H1 (cell line): Measurements from ENCODE around the gene DPF1. TPM values are rescaled to one million over a fixed set of nuclear protein-coding genes. Genes with fewer than 3 reads are reported as not detected.

ENCODE experiments used
- CTCF ChIA-PET: fragments of 300-600 bp; sonication (Branson Sonifier 250); formaldehyde crosslinking; loops from one replicate; lab custom pipeline; 2021; ENCODE audit not compliant: partially characterized antibody; lab: Charles Lee
- POLR2A ChIA-PET: fragments of 300-600 bp; sonication (Branson Sonifier 250); formaldehyde crosslinking; loops from one replicate; lab custom pipeline; 2021; ENCODE audit warnings: inconsistent platforms; ENCODE audit not compliant: partially characterized antibody; lab: Charles Lee
- DNase-seq, 2 experiments: peaks; one replicate each; pipeline versions ENCODE4 v3.0.0 to v3.0.0-alpha.2; 2010 to 2022; ENCODE audit warnings: low spot score in 2 of 2, low read depth in 1 of 2, mixed read lengths in 1 of 2
- FAIRE-seq: peaks from 2 replicates; lab custom pipeline; 2011; peaks lifted over from hg19 to GRCh38; lab: Jason Lieb, UNC
- H2AFZ ChIP-seq: 2 replicates; pipeline ENCODE4 v1.8.1; 2012; ENCODE audit warnings: low read length, inconsistent platforms
- H2AK5ac ChIP-seq: 2 replicates; pipeline ENCODE4 v1.6.1; 2013; ENCODE audit warnings: low read depth, low read length
- H2BK120ac ChIP-seq: replicated peaks from 2 replicates; pipeline ENCODE3; 2013; ENCODE audit warnings: low read depth, low read length, inconsistent platforms
- H2BK12ac ChIP-seq: 2 replicates; pipeline ENCODE4 v1.6.1; 2013; ENCODE audit warnings: low read depth, low read length
- H2BK15ac ChIP-seq: 2 replicates; pipeline ENCODE4 v1.6.1; 2013; ENCODE audit warnings: low read length
- H2BK20ac ChIP-seq: 2 replicates; pipeline ENCODE4 v1.6.1; 2013; ENCODE audit warnings: low read length
- H2BK5ac ChIP-seq: 2 replicates; pipeline ENCODE4 v1.6.1; 2013; ENCODE audit warnings: low read depth, low read length
- H3K14ac ChIP-seq: 2 replicates; pipeline ENCODE4 v1.6.1; 2013; ENCODE audit warnings: inconsistent platforms; ENCODE audit not compliant: insufficient read length
- H3K18ac ChIP-seq: 2 replicates; pipeline ENCODE4 v1.6.1; 2013; ENCODE audit warnings: low read length; ENCODE audit errors: extremely low read depth
- H3K23ac ChIP-seq: 2 replicates; pipeline ENCODE4 v1.6.1; 2013; ENCODE audit warnings: inconsistent platforms; ENCODE audit not compliant: insufficient read length
- H3K23me2 ChIP-seq: 2 replicates; pipeline ENCODE4 v1.6.1; 2013; ENCODE audit warnings: low read depth, low read length
- H3K27ac ChIP-seq: 2 replicates; pipeline ENCODE4 v1.6.1; 2011; ENCODE audit warnings: low read depth, low read length, inconsistent platforms
- H3K27me3 ChIP-seq, 4 experiments: replicated peaks in 1 of 4; 1 replicate in 1 of 4; 2 replicates in 3 of 4; pipeline versions ENCODE4 v1.6.1 to v1.8.1; 2011 to 2013; ENCODE audit warnings: low read length in 3 of 4, mild to moderate bottlenecking in 3 of 4, inconsistent platforms in 2 of 4, mixed read lengths in 2 of 4, moderate library complexity in 1 of 4; ENCODE audit not compliant: control insufficient read depth in 3 of 4, insufficient read depth in 3 of 4; ENCODE audit errors: extremely low read depth in 1 of 4
- H3K36me3 ChIP-seq, 4 experiments: 2 replicates each; pipeline versions ENCODE4 v1.6.1 to v1.8.1; 2011 to 2013; ENCODE audit warnings: mild to moderate bottlenecking in 4 of 4, low read length in 3 of 4, moderate library complexity in 2 of 4, control low read depth in 1 of 4, inconsistent platforms in 1 of 4; ENCODE audit not compliant: insufficient read depth in 4 of 4, control insufficient read depth in 2 of 4
- H3K4ac ChIP-seq: replicated peaks from 2 replicates; pipeline ENCODE3; 2013; ENCODE audit warnings: low read length, low read depth, mixed read lengths, inconsistent platforms; ENCODE audit not compliant: insufficient read length
- H3K4me1 ChIP-seq, 4 experiments: replicated peaks in 1 of 4; 1 replicate in 1 of 4; 2 replicates in 3 of 4; pipeline versions ENCODE4 v1.6.1 to v1.8.1; 2011 to 2013; ENCODE audit warnings: low read length in 3 of 4, inconsistent platforms in 2 of 4, mixed read lengths in 1 of 4; ENCODE audit not compliant: insufficient read depth in 4 of 4, control insufficient read depth in 3 of 4
- H3K4me2 ChIP-seq, 2 experiments: 2 replicates each; pipeline versions ENCODE4 v1.6.1 to v1.8.1; 2011 to 2013; ENCODE audit warnings: low read depth in 2 of 2, low read length in 2 of 2, control low read depth in 1 of 2, inconsistent platforms in 1 of 2, mild to moderate bottlenecking in 1 of 2; ENCODE audit not compliant: insufficient read depth in 1 of 2
- H3K4me3 ChIP-seq, 4 experiments: fragments of 200-600, 300-600 bp in 1 of 4; sonication (generic), shearing (Covaris generic), sonication (Bioruptor Twin) in 1 of 4; 2 replicates each; pipeline versions ENCODE4 v1.5.1 to v1.8.1; 2011 to 2016; ENCODE audit warnings: low read length in 4 of 4, low read depth in 3 of 4, control low read depth in 2 of 4, inconsistent platforms in 2 of 4, mild to moderate bottlenecking in 2 of 4, mixed read lengths in 1 of 4, moderate library complexity in 1 of 4; ENCODE audit not compliant: insufficient read depth in 2 of 4; ENCODE audit errors: extremely low read depth in 1 of 4
- H3K56ac ChIP-seq: replicated peaks from 2 replicates; pipeline ENCODE3; 2013; ENCODE audit warnings: low read depth, mild to moderate bottlenecking, mixed read lengths, low read length, inconsistent platforms; ENCODE audit not compliant: insufficient read length
- H3K79me1 ChIP-seq: 2 replicates; pipeline ENCODE4 v1.6.1; 2013; ENCODE audit warnings: low read depth, low read length, control low read depth
- H3K79me2 ChIP-seq, 2 experiments: 2 replicates each; pipeline versions ENCODE4 v1.6.1 to v1.8.1; 2012 to 2013; ENCODE audit warnings: low read length in 2 of 2, mild to moderate bottlenecking in 2 of 2, inconsistent platforms in 1 of 2; ENCODE audit not compliant: insufficient read depth in 2 of 2, control insufficient read depth in 1 of 2
- H3K9ac ChIP-seq, 4 experiments: replicated peaks in 1 of 4; 1 replicate in 1 of 4; 2 replicates in 3 of 4; pipeline versions ENCODE4 v1.6.1 to v1.8.1; 2011 to 2013; ENCODE audit warnings: low read depth in 3 of 4, low read length in 3 of 4, control low read depth in 2 of 4, mild to moderate bottlenecking in 2 of 4, moderate library complexity in 2 of 4, inconsistent platforms in 1 of 4; ENCODE audit errors: extremely low read depth in 1 of 4
- H3K9me3 ChIP-seq, 2 experiments: 2 replicates each; pipeline versions ENCODE4 v1.6.1 to v1.8.1; 2012 to 2013; ENCODE audit warnings: mild to moderate bottlenecking in 2 of 2, moderate library complexity in 2 of 2, control low read depth in 1 of 2, inconsistent platforms in 1 of 2, low read depth in 1 of 2, low read length in 1 of 2, mixed read lengths in 1 of 2; ENCODE audit not compliant: insufficient read depth in 2 of 2
- H4K20me1 ChIP-seq, 2 experiments: replicated peaks in 1 of 2; 2 replicates each; pipeline versions ENCODE3 to v1.8.1; 2011 to 2013; ENCODE audit warnings: inconsistent platforms in 2 of 2, low read length in 2 of 2, mild to moderate bottlenecking in 1 of 2; ENCODE audit not compliant: insufficient read depth in 2 of 2, control insufficient read depth in 1 of 2
- H4K5ac ChIP-seq: 2 replicates; pipeline ENCODE4 v1.6.1; 2013; ENCODE audit warnings: low read length, low read depth, mixed read lengths, inconsistent platforms; ENCODE audit not compliant: insufficient read length
- H4K8ac ChIP-seq: 2 replicates; pipeline ENCODE4 v1.8.0; 2013; ENCODE audit warnings: mild to moderate bottlenecking, moderate library complexity, low read length, inconsistent platforms; ENCODE audit not compliant: insufficient read depth; ENCODE audit errors: extremely low read depth
- H4K91ac ChIP-seq: replicated peaks from 2 replicates; pipeline ENCODE3; 2013; ENCODE audit warnings: low read length, mixed read lengths, inconsistent platforms; ENCODE audit not compliant: insufficient read length
- CHD1 ChIP-seq: IDR thresholded peaks from 2 replicates; pipeline ENCODE4 v1.6.1; 2012; ENCODE audit warnings: low read depth, low read length, improper control_type of control experiment
- CHD2 ChIP-seq: IDR thresholded peaks from 2 replicates; pipeline ENCODE4 v1.6.1; 2012; ENCODE audit warnings: low read length, improper control_type of control experiment
- WGBS, 2 experiments: shearing (Covaris generic) in 1 of 2; methylation state at CpG; one replicate each; pipeline versions ENCODE4 v1.1.6 to v1.1.7; 2013 to 2015; ENCODE audit warnings: low lambda C conversion rate in 2 of 2, mixed read lengths in 2 of 2, inconsistent platforms in 1 of 2, low coverage in 1 of 2, missing lambda C conversion rate in 1 of 2; ENCODE audit not compliant: insufficient replicate concordance in 2 of 2, insufficient coverage in 1 of 2, insufficient read length in 1 of 2; ENCODE audit errors: extremely low coverage in 1 of 2, missing lambda C conversion rate in 1 of 2; 5-methylcytosine and 5-hydroxymethylcytosine counted together
- polyA plus RNA-seq, 7 experiments: library from polyadenylated mRNA; depleted of rRNA in 3 of 7; stranded (reverse) in 5 of 7; unstranded in 2 of 7; fragments of >200 nt in 5 of 7; fragments of 200-250 nt in 2 of 7; gene quantifications; 1 replicate in 5 of 7; 2 replicates in 1 of 7; 4 replicates in 1 of 7; pipeline versions ENCODE4 v1.2.1 to v1.2.3, GENCODE V29; 2011 to 2013; ENCODE audit warnings: missing spikeins in 2 of 7, mixed read lengths in 2 of 7
- total RNA-seq: library from RNA; stranded (reverse); fragmentation: NEBNext Ultra II Directional; extraction: Animal tissue kit (Norgen Biotek cat#: 25700); gene quantifications from 2 replicates; pipeline ENCODE4 v1.2.1, GENCODE V29; 2021

DPF1 gene
- total and polyA plus RNA-seq, 2 of the 8 experiments (the other 6 are each of a cell fraction or from before 2014, with no cell fraction given), result 12.9 to 15.6 TPM

DNA sequence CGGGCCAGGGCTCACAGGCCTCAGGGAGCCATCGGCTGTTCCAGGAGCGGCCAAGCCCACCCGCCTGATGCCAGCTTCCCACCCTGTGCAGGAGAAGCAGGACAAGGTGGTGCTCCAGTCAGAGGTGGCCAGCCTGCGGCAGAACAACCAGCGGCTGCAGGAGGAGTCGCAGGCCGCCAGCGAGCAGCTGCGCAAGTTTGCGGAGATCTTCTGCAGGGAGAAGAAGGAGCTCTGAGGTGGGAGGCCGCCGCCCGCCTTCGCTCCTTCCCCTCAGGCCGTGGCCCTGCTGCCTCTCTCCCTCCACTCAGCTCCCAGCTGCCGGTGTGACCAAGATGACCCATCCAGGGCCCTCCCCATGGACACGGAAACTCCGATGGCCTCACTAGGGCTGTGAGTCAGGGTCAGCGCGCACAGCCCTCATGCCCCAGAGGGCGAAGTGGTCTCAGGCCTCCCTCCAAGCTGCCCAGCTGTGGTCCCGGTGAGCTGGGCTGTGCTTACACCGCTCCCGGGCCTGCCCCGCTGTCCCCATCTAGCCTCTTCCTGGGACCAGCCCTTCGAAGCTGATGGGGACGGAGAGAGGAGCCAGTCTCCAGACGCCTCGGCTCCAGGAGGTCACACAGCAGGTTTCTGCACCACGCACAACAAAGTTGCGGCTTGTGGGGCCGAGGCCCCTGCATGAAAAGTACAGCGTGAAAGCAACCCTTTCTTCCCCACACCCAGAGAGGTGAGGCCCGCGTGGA, 17.8 kb downstream of the DPF1 start:
- Histone ChIP-seq H3K4me3 (no peak overlapping the region), H2BK15ac (no peak overlapping the region), H3K4ac (no peak overlapping the region), H3K79me2 (no peaks in the 10 kb centered on the region), H3K9me3 (no peaks in the 10 kb centered on the region), H2AK5ac (peak overlapping the region; percentile 65; the same call in 1 of the 2 replicates), H3K36me3 (peaks cover 0 to 2% (median 0%) of the 10 kb centered on the region in 4 experiments; a peak in 3 of 8 replicates), H3K27me3 (no peaks in the 10 kb centered on the region), H2BK5ac (no peak overlapping the region; the same call in 1 of the 2 replicates), H3K23ac (no peak overlapping the region), H4K5ac (no peak overlapping the region), H2BK12ac (no peak overlapping the region), H2BK120ac (no peak overlapping the region), H3K4me2 (no peak overlapping the region), H4K91ac (no peak overlapping the region), H4K20me1 (no peaks in the 10 kb centered on the region), H3K56ac (no peak overlapping the region), H3K14ac (no peak overlapping the region), H3K4me1 (peaks cover 0 to 17% (median 13%) of the 10 kb centered on the region in 4 experiments; a peak in 6 of 7 replicates), H3K18ac (peak overlapping the region; percentile 4; the same call in 1 of the 2 replicates), H3K23me2 (peaks cover 17% of the 10 kb centered on the region), H4K8ac (peak overlapping the region; percentile 15), H2AFZ (no peak overlapping the region), H3K27ac (no peak overlapping the region), H3K9ac (0 out of 7 replicates have a peak overlapping the region, but pooled peaks of 1 of the 4 experiments have one; percentile 7), H2BK20ac (no peak overlapping the region), H3K79me1 (no peaks in the 10 kb centered on the region)
- DNase-seq (no peak), FAIRE-seq (no peak)
- WGBS, 2 experiments, result 89% methylated on average over 31 of the region's 36 CpGs; no CpG with 5 or more reads in 1 of the 2 experiments
- CTCF ChIA-PET, result interaction anchor here (0.7 to 4.9 kb wide), 9 partner anchors 22 to 168 kb away, joined by 3 to 26 read pairs (median 5); partner anchors contain the start of gene PSMD8
- POLR2A ChIA-PET, result interaction anchor here (0.6 kb wide), 1 partner anchor 39 kb away, joined by 4 read pairs; no protein-coding TSS in a partner anchor
- no peak for TF ChIP-seq CHD1
- no peak for TF ChIP-seq CHD2
